Neural crest cell (in vitro differentiated cells): ENCODE data around the gene RPS24. TPM values are rescaled to one million over a fixed set of nuclear protein-coding genes. Genes with fewer than 3 reads are reported as not detected.
A peak's percentile ranks its signal among the peaks of the same experiment; 100 is the strongest.

ENCODE experiments used
- DNase-seq: peaks from one replicate; pipeline ENCODE4 v3.0.0; 2021; ENCODE audit warnings: low read depth, mixed read lengths, low spot score
- H3K27ac Mint-ChIP-seq: one replicate; pipeline ENCODE4 v1.8.0; 2021; ENCODE audit warnings: mild to moderate bottlenecking, mixed read lengths; ENCODE audit not compliant: unreplicated experiment
- H3K27me3 Mint-ChIP-seq: 2 replicates; pipeline ENCODE4 v1.8.0; 2021; ENCODE audit warnings: low read depth, mild to moderate bottlenecking, mixed read lengths
- H3K36me3 Mint-ChIP-seq: 2 replicates; pipeline ENCODE4 v1.8.0; 2021; ENCODE audit warnings: low read depth, mild to moderate bottlenecking, mixed read lengths
- H3K4me1 Mint-ChIP-seq: 2 replicates; pipeline ENCODE4 v1.8.0; 2021; ENCODE audit warnings: mixed read lengths
- H3K4me3 Mint-ChIP-seq: one replicate; pipeline ENCODE4 v1.8.0; 2021; ENCODE audit warnings: mild to moderate bottlenecking, mixed read lengths
- H3K9me3 Mint-ChIP-seq: 2 replicates; pipeline ENCODE4 v1.8.0; 2021; ENCODE audit warnings: mixed read lengths
- total RNA-seq: library from RNA; stranded (reverse); gene quantifications from 2 replicates; pipeline ENCODE4 v1.2.1, GENCODE V29; 2021
- TF ChIP-seq, protein P1 (sequence below): fragments of 200-600 bp; sonication (generic); conservative IDR thresholded peaks from 2 replicates; pipeline ENCODE4 v1.5.0; 2021; ENCODE audit warnings: antibody characterized with exemption, mild to moderate bottlenecking

The RPS24 gene
- total RNA-seq, 1 donor from 2014 or later: 1,546 TPM

DNA sequence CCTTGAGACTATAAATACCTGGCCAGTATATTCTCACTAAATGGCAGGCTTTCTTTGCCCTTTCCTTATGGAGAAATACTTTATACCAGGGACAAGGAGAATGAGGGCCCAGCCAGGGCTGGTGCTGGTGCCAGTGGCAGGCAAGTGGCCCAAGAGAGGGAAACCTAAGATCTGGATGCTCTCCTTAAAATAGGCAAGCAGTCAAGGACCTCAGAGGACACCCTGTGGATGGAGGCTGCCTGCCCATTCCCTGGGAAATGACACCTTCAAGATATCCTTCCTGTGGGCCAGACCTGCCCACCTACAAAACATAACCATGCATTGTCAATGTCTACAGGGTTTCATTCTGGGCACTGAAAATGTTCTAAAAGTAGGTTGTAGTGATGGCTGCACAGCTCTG, 33.5 kb upstream of the RPS24 start:
- H3K4me1 Mint-ChIP-seq: no peaks in the 10 kb centered on the region
- H3K4me3 Mint-ChIP-seq: no peak overlapping the region
- TF ChIP-seq, protein P1, sequence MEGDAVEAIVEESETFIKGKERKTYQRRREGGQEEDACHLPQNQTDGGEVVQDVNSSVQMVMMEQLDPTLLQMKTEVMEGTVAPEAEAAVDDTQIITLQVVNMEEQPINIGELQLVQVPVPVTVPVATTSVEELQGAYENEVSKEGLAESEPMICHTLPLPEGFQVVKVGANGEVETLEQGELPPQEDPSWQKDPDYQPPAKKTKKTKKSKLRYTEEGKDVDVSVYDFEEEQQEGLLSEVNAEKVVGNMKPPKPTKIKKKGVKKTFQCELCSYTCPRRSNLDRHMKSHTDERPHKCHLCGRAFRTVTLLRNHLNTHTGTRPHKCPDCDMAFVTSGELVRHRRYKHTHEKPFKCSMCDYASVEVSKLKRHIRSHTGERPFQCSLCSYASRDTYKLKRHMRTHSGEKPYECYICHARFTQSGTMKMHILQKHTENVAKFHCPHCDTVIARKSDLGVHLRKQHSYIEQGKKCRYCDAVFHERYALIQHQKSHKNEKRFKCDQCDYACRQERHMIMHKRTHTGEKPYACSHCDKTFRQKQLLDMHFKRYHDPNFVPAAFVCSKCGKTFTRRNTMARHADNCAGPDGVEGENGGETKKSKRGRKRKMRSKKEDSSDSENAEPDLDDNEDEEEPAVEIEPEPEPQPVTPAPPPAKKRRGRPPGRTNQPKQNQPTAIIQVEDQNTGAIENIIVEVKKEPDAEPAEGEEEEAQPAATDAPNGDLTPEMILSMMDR: no peak
- no peak for DNase-seq
- H3K27ac Mint-ChIP-seq: no peak overlapping the region
- H3K9me3 Mint-ChIP-seq: no peaks in the 10 kb centered on the region
- no peaks in the 10 kb centered on the region for H3K27me3 Mint-ChIP-seq
- H3K36me3 Mint-ChIP-seq: peaks cover 37% of the 10 kb centered on the region

DNA sequence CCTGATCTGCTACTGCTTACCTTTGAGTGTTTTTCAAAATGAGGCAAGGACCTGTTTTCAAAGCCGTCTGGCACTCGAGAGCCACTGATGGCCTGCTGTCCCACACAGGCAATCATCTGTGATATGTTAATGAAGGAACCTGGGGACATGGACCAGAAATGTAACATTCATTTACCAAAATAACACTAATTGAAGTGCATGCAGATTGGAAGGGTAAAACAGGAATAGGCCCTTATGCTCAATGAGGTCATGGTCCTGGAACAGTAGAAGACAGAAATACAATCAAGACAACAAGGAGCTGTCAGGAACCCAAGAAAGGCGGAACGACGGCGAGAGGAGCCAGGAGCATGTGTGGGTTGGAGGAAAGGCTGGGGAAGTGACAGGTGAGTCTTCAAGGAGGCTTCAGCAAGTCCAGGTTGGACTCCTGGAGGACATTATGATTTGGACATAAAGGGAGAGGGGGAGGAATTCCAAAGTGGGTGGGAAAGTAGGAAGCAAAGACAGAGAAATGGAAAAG, 32.6 kb upstream of the RPS24 start:
- H3K4me3 Mint-ChIP-seq: no peak overlapping the region
- DNase-seq: no peak
- no peaks in the 10 kb centered on the region for H3K27me3 Mint-ChIP-seq
- H3K36me3 Mint-ChIP-seq: peaks cover 33% of the 10 kb centered on the region
- no peaks in the 10 kb centered on the region for H3K9me3 Mint-ChIP-seq
- no peaks in the 10 kb centered on the region for H3K4me1 Mint-ChIP-seq
- TF ChIP-seq, protein P1: no peak
- peak overlapping the region; percentile 31 for H3K27ac Mint-ChIP-seq

DNA sequence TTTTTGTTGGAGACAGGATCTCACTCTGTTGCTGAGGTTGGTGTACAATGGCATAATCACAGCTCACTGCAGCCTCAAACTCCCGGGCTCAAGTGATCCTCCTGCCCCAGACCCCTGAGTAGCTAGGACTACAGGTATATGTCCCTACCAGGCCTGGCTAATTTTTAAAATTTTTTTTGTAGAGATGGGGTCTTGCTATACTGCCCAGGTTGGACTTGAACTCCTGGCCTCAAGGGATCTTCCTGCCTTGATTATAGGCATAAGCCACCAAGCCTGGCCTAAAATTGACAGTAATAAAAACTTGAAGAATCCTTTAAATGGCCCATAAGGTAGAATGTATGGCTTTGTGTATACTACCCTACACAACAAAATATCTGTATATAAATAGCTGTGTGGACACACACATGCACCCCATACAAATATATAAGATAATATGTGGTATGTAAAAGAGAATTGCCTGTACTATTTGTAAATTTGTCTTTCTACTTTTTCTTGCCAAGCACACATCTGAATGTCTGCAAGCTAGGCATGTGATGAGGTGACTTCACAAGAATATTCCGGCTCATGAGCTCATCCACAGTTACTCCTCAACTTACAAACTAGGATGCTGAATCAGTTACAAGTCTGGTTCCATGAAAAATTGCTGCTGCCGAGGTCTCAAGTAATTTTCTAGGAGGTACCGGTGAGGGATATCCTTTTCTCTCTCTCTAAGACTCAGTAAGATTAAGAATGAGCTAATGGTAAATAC, 30.9 kb upstream of the RPS24 start:
- Mint-ChIP-seq H3K36me3 (peaks cover 22% of the 10 kb centered on the region), H3K4me3 (no peak overlapping the region), H3K9me3 (no peaks in the 10 kb centered on the region), H3K27me3 (no peaks in the 10 kb centered on the region), H3K27ac (no peak overlapping the region), H3K4me1 (no peaks in the 10 kb centered on the region)
- no peak for DNase-seq
- TF ChIP-seq, protein P1: no peak

DNA sequence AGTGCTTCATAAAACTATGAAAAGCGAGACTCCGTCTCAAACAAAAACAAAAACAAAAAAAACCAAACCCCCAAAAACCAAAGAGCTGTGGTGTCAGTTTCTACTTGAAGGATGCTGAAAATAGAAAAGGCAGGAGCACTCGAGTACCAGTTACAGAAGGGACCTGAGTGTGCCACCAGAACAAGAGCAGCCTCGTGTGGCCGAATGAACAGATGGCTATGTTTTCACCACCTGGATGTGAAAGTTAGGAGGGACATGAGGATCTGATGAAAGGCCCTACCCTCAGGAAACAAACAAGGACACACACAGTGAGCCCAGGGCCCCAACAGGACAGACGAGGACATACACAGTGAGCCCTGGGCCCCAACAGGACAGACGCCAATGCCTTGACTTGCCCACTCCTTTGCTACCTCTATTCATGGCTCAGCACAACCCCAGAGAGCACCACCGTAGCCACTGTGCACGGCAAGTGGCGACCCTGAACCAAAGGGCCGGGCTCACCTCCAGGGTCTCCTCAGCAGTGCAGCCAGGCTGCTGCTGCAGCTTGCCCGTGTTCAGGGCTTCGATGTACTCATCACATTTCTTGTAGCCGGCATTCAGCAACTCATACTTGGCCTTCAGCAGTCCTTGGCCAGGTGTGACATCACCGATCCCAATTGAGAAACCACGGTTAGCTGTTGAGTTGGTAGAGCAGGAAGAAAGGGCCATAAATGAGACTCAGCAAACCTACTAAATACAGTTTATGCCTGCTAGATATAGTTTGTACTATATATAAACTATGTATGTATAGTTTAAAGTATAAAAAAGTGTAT, 29.2 kb upstream of the RPS24 start:
- no peaks in the 10 kb centered on the region for H3K27me3 Mint-ChIP-seq
- DNase-seq: no peak
- H3K4me3 Mint-ChIP-seq: no peak overlapping the region
- no peaks in the 10 kb centered on the region for H3K4me1 Mint-ChIP-seq
- peak overlapping the region; percentile 64 for H3K27ac Mint-ChIP-seq
- TF ChIP-seq, protein P1: no peak
- peaks cover 20% of the 10 kb centered on the region for H3K36me3 Mint-ChIP-seq
- no peaks in the 10 kb centered on the region for H3K9me3 Mint-ChIP-seq

DNA sequence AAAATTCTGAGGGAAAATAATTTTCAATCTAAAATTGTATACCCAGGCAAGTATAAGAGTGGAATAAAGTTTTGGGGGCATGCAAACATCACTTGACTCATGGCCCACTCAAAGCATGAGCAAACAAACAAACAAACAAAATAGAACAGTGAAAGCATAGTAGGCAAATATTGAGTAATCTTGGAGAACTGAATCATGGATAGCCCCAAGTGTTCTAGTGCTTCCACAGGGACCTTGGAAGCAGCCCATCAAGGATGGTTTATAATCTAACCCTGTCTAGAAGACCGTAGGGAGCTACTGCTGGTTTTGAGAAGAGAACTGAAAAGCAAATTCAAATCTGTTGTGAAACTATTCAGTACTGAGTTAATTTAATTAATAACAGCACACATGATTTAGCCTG, 26.5 kb upstream of the RPS24 start:
- no peak overlapping the region for H3K4me3 Mint-ChIP-seq
- no peak overlapping the region for H3K27ac Mint-ChIP-seq
- DNase-seq: no peak
- TF ChIP-seq, protein P1: no peak
- H3K9me3 Mint-ChIP-seq: no peaks in the 10 kb centered on the region
- H3K4me1 Mint-ChIP-seq: no peaks in the 10 kb centered on the region
- H3K36me3 Mint-ChIP-seq: peaks cover 17% of the 10 kb centered on the region
- H3K27me3 Mint-ChIP-seq: no peaks in the 10 kb centered on the region
